Fibroblast of lung (primary cell): ENCODE measurements around the gene OR5C1.

Experiments used
- CTCF ChIP-seq, 2 donors: IDR thresholded peaks in 1 of 2; conservative IDR thresholded peaks in 1 of 2; 1 replicate in 1 of 2; 2 replicates in 1 of 2; pipeline ENCODE4 v1.5.1; 2011 to 2012; ENCODE audit warnings: low read length in 2 of 2, control low read depth in 1 of 2, inconsistent platforms in 1 of 2, low read depth in 1 of 2, mild to moderate bottlenecking in 1 of 2
- EZH2 ChIP-seq: IDR thresholded peaks from 2 replicates; pipeline ENCODE4 v1.5.1; 2012; ENCODE audit warnings: low read length, control low read depth, mild to moderate bottlenecking; ENCODE audit errors: missing control alignments

GRCh38 chr9:122806661-122807060 is 17.9 kb downstream of the OR5C1 start:
- no peak for TF ChIP-seq CTCF (conservative IDR thresholded peaks at IDR 0.05 in 1 of 2, IDR thresholded peaks at IDR 0.05 in 1 of 2; ENCODE audit: low read depth in 1 of 2, low read length in 2 of 2)
- TF ChIP-seq EZH2: no peak
